GM19467 (cell line): Measurements from ENCODE around the gene TSPAN18.

Source experiments
- ATAC-seq: cut with Tn5 transposase; IDR thresholded peaks from one replicate; pipeline ENCODE4 v1.9.1; 2021; ENCODE audit warnings: mild to moderate bottlenecking, moderate library complexity; ENCODE audit not compliant: unreplicated experiment

Gene TSPAN18

DNA sequence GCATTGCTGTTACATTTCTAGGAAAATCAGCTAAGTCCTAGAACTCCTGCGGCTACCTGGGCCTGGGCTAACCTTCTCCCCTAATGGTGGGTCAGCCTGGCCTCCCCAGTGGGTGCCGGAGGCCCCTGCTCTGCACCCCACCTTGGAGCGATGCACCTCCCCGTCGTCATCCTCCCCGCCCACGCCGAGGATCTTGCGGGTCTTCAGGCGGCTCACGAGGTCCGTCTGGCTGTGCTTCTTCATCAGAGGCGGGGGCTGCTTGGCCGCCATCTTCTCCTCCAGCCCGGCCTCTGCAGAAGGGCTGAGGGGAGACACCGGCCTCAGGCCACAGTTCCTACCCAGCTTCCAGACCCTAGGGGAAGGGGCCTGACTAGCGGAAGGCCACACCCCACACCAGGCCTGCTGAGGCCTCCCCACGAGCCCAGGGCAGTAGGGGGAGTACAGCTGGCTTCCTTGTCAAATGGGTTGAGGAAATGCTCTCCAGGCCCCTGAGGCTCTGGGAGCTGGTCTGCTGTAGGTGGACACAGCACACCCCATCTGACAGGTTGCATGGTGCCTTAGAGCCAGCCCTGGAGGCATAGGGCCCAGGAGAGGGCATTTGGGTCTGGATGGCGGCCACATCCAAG, 211.4 kb downstream of the TSPAN18 start:
- no peak for ATAC-seq

DNA sequence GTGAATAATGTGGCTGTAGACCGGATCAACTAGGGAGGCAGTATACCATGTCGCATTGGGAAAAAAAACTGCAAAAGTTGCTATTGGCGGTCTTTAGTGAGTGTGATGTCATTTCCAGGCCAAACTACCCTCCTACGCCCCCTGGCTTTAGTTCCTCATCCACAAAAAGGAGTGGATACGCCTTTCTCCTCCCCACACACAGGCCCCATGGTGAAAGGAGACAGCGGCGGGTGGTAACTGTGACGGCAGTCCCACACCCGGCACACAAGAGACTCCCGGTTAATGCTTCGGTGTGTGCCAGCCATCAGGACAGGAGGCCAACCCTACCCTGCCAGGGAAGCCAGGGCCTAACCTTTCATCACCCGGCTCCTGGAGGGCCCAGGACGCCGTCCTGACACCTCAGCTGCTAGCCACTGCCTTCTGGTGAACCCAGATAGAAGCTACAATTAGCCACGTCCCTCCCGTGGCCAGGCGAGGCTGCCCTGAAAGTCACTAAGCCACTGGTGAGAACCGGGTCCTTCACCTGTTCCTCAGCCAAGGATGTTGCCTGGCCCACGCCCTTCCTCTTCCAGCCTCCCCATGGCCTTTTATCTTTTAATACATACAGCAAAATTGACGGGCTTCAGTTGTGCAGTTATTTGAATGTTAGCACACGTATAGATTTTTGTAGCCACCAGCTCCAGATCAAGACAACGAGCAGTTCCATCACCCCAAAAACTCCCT, 213.1 kb downstream of the TSPAN18 start:
- no peak for ATAC-seq

DNA sequence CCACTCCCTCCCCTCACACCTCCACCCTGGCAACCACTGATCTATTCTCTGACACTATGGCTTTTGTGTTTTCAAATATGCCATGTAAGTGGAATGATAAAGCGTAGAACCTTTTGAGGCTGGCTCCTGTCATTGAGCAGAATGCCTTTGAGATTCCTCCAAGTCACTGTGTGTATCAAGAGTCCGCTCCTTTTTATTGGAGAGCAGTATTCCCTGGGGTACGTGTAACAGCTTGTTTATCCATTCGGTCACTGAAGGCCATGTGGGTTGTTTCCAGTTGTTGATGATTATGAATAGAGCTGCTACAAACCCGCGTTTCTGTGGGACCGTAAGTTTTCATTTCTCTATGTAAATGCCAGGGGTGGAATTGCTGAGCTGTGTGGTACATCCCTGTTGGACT, 213.6 kb downstream of the TSPAN18 start:
- ATAC-seq = no peak

DNA sequence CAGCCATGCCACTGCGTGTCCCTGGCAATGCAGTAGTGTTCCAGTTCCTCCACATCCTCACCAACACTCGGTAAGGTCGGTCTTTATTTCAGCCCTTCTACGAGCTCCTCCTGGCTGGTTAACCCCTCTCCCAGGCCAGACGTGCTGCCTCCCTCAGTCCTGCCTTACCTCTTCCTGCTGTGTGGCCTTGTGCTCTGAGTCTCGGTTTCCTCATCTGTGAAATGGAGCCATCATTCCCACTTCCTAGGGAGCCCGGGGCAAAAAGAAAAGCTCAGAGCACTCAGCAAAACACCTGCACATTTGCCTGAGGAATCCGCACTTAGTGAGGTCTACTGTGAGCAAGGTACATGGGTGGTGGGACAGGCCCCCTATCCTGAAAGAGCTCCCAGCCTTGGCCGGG, 214.1 kb downstream of the TSPAN18 start:
- ATAC-seq = no peak

DNA sequence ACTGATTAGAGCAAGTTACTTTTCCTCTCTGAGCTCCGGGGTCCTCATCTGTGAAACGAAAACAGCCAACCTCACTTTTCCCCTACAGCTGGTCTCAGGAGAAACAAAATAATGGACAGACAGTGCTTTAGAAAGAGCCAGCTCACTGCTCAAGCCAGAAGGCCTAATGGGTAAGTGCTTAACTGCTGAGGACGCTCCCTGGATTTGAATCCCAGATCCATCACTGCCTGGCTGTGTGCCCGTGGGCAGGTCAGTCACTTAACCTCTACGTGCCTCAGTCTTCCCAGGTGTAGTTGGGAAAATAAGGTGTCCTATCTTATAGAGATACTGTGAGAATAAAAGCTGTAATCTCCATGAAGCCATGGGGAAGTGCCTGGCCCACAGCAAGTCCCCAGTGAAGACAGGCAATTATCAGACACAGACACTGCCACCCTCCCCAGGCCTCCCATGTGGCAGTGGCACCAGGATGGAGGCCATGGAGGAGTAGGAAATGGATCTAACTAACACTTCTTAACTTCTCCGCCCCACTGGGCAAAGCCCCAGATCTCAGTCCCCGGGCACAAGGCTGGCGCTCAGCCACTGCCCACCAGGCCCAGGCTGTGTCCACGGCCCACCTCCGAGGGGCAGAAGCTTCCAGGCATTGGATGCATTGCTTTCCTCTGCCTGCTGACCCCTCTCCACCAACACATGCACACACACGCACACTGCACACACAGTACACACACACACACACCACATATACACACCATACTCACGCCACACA, 214.7 kb downstream of the TSPAN18 start:
- no peak for ATAC-seq

DNA sequence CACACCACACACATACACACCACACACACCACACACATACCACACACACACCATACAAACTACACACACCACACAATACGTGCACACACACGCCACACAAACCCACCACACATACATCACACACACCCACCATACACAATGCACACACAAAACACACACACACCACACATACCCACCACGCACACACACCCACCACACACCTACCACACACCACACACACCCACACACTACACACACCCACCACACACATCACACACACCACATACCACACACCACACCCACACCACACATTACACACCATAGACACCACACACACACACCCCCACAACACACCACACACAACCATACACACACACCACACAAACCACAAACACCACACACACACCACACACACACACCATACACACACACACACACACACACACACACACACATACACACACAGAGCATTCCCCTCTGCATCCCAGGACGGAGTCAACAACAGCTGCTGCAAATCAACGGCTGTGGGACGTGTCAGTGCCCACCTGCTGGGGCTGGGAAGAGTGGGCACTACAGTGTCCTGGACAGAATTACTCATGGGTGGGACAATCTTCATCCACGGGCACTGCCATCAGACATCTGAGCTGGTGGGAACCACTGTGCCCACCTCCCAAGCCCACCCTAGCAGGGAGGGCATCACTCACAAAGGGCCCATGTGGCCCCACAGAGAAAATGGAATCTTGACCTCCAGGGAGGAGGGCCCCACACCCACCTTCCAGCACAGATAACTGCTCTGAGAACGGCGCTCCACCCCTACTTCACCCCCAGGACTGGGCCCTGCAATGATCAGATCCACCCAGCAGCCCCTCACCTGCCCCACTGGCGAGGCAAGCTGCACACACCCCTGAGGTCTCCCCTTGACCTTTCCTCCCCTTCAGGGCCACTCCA, 215.5 kb downstream of the TSPAN18 start:
- ATAC-seq = no peak

DNA sequence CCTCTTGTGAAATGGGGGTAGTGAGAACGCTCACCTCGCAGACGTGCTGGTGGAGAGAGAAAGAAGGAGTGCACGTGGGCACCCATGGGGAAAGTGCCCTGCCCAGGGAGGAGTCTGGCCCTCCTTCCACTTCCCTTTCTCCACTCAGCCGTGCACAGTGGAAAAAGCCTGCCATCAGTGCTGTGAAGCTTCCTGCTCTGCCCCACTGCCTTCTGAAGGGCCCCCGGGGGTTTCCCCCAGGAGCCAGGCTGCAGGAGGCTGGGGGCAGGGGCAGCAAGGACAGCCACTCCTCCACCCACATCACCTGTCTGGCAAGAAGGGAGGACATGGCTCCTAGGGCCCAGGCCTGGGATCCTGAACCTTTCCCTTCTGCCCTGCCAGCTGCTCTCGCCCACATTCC, 216.4 kb downstream of the TSPAN18 start:
- ATAC-seq = no peak

DNA sequence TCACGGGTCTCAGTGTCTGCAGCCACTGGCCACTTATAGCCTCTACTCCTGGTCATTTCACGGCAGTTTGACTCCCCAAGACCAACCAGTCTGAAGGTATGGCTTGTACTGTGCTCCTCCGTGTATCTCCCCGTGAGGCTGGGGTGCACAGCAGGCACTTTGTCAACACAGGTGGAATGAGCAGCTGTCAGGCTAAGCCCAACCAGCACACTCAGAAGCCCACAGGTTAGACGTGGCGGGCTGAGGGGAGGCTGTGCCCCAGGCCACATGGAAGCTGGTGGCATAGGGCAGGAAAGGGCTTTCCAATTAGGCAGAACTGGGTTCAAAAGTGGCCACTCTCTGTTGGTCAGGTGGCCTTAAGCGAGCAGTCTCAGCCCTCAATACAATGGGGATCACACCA, 216.9 kb downstream of the TSPAN18 start:
- ATAC-seq = no peak

DNA sequence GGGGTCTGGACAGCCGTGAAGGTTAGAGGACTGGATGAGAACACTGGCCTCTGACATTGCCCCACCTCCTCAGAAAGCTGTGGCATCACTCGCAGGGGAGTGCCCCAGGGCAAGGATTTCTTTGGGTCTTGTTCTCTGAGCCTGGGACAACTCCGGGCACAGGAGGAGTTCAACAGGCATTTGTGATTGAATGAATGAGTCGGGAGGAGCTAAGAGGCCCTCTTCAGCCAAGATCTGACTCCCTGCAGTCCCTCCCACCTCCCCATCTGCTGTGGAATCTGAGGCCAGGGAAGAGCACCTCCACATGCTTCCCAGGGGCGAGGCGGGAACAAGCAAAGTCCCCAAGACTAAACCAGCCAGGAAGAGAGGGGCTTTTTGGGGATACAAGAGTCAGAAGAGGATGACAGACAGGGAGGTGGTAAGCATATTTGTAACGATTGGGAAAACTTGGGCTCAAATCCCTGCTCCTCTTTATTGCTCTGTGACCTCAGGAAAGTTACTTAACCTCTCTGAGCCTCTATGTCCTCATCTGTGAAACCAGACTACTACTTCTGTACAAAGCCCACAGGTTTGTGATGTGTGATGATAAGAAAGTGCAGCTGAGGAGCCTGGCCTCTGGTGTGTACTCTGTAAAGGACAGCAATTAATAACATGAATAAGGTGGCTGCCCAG, 217.6 kb downstream of the TSPAN18 start:
- ATAC-seq = no peak

DNA sequence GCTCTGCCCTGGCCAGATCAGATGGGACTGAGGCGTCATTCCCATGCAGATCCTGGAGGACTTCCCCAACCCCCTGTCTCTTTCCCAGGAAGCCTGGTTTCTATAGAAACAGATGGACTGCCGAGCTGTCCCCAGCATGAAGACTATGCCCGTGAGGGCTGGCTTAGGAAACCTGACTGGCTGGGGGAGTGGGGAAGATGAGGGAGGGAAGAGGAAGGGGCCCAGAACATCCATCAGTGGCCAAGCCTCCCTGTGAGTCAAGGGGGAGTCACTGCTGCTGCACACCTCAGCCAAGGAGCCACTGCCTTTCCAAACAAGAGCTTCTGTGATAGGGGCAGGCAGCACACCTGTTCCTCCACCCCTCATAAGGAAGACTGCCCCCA, 218.1 kb downstream of the TSPAN18 start:
- ATAC-seq = no peak

DNA sequence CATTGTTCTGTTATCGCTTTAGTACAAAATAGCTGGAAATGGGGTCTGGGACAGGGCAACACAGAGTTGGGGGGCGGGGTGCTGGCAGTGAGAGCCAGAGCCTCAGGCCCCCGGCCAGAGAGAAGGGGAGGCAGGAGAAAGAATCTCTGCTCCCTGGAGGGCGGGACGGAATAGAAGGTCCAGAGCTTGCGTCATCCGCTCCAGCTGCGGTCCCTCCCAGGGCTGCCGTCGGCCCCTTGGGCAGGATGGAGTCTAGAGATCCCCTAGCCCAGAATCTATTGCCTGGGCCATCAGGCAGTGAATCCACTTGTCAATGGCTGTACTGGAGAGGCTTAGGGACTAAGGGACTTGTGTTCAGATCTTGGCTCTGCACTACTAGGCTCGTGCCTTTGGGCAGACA, 218.9 kb downstream of the TSPAN18 start:
- no peak for ATAC-seq

DNA sequence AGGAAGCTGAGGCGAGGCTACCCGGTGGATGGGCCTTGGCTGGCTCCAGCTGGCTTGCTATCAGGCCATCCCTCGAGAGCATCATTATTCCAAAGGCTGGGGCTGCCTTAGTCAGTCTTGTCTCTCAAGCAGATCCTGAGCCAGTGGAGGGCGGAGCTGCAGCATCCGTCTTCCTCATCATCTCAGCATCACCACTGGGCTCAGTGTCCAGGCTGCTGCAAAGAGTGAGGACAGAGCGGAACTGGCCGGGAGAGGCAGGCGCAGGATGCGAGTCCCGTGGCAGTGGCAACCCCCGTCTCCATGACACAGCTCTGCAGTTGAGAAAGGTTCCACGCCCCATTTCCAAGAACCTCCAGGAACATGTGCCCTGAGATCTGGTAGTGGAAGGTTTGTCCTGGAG, 219.5 kb downstream of the TSPAN18 start:
- ATAC-seq = no peak

DNA sequence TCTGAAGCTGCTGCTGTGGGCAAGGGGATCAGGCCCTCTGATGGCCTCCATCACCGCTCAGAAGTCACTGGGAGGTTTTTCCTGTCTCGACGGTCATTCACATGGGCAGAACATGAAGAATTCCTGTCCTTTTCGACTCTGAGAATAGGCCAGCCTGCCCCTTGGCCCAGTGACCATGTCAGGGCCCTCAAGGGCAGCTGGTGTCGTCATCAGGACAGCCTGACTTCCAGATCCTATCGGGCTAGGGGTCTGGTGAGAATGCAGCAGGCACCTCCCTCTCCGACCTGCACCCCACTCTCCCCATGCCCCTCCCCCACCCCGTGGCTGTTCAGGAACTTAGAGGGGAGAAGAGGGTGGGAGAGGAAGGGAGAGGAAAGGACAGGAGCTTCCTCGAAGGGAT, 220.4 kb downstream of the TSPAN18 start:
- ATAC-seq = no peak

DNA sequence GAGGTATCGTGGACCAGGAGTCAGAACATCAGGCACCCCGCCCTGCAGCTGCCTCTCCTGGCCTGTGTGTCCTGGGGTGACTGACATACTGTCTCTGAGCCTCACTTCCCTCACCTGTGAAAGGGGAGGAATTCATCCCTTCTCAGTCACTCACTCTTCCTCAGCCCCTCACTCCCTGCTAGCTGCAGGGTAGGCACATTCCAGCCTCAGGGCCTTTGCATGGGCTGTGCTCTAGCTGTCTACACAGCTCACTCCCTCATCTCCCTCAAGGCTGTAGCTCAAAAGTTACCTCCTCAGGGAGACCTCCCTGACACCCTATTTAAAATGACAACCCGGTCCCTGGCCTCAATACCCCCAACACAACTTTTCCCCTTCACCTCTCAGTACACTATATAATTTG, 221.4 kb downstream of the TSPAN18 start:
- ATAC-seq = no peak

DNA sequence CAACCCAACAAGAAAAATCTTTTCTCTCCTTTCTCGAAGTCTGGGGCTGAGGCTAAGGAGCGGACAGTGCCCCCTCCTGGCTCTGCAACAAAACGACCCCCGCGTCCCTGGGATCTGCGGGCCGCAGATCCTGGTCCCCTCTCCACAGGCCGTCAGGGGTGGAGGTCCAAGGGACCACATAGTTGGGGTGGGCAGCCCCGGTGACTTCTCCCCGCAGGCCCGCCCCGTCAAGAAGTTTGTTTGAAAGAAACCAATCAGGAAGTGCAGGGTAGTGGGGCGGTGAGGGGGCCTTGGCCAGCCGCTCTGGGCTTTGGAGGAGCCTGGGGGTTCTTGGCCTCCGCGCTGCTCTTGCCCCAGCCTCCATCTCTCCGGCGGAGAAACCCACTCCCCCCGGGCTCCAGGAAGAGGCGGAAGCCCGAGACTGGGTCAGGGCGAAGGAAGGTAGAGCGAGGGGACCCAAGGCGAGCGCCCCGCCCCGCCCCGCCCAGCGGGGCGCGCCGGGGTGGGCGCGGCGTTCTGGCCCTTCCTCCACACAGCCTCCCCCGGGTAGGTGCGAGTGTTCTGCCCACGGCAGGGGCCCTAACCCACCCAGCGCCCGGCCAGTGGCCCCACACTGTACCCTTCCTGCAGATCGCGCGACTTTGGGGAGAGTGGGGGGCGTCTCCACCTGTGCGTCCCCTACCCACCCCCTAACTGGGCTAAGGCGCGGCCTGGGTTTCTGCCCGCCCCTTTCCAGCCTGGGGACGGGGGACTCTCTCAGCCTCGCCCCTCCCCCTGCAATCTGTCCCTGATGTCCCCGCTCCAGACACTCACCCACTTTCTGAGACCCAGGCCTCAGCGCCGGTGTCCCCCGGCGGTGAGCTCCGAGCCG, 222.6 kb downstream of the TSPAN18 start:
- no peak for ATAC-seq

DNA sequence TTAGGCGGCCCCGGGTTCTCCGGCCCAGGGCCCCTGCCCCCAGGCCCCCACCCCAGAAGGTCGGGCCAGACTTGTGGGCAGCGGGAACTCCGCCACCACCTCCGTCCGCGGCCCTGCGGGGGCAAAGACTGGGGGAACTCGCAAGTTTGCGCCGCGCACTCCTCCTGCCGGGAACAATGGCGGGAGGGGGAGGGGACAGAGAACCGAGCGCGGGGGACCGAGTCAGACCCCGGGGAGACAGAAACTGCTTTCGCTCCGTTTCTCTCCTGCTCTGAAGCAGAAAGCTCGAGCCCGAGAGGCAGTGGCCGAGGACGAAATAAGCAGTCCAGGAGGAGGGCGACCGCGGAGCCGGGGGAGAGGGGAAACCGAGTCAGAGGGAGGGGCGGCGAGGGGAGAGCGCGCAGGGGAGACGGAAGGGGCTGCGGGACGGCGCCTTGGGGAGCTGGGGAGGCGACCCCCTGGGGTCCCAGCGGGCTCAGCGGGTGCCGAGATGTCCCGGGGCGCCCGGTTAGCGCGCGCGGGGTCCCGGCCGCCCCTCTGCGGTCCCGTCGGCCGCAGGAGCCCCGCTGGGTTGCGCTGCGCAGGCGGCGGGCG, 223.4 kb downstream of the TSPAN18 start:
- no peak for ATAC-seq

DNA sequence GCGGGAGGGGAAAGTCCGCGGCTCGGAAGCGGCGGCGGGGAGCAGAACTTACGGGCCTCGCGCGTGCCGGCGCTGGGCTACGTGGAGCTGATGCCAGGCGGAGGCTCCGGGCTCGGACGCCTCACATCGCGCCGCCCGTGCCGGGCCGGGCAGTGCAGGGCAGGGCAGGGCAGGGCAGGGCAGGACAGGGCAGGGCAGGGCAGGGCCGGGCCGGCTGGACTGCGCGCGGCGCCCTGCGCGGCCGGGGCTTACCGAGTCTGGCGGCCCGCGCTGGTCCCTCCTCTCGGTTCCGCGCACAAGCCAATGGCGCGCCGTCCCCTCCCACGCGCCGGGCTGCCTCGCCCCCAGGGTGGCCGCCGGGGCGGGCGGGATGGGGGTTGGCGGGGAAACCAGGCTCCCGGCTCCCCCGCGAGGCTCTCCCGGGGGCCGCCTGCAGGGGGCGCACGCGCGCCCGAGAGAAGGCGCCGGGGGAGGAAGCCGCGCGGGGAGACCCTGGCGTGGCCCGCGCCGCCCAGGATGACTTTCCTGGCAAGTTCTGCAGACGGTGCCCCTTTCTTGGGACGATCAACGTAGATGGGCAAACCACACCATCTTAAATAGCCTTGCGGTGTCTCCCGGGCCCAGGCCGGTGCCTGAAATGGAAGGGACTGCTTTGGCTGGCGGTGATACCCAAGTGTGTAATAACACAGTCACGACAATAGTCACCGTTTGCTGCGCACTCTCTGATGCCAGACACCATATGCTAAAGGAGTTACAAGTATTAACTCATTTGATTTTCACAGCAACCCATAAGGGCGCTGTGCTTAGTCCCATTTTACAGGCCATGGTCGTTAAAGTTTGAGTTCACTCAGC, 224.1 kb downstream of the TSPAN18 start, which contains the start of gene TP53I11:
Gene TP53I11, minus strand, starts transcription at position 259 of the 852 bp plus-strand sequence. CDS start 12,548 bp downstream, outside the sequence.
- no peak for ATAC-seq

DNA sequence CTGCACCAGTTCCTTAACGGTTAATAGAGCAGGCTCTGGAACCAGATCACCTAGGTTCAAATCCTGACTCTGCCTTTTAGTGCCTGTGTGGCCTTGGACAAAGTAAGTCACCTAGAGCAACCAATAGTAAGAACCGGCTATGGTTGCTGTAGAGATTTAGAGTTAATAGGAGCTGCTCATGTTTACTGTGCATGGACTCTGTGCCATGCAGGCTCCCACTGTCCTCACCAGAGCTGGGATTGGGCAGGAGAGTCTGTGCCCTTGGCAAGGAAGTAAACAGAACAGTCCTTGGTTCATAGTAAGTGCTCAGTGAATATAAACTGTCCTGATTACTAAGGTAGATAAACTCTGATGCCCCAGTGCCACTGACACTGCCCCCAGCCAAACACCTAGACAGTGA, 225.3 kb downstream of the TSPAN18 start:
- no peak for ATAC-seq
